HCT116 (cell line): Measurements from ENCODE around the gene METTL22. TPM values are rescaled to one million over a fixed set of nuclear protein-coding genes. Genes with fewer than 3 reads are reported as not detected.

Experiments used
- ATAC-seq: fragments of 200-7000 bp; cut with Tn5 transposase; 2 replicates; pipeline ENCODE4 v1.9.1; 2020; ENCODE audit warnings: mild to moderate bottlenecking, moderate library complexity
- BruUV-seq: library from RNA; stranded (reverse); fragments of 400-500 nt; replicated peaks from 2 replicates; lab custom pipeline; 2021; lab: Mats Ljungman, UMichigan
- CTCF ChIA-PET: fragments of 300-600 bp; sonication (Branson Sonifier 250); formaldehyde crosslinking; loops from one replicate; lab custom pipeline; 2021; ENCODE audit warnings: antibody characterized with exemption; lab: Charles Lee
- POLR2A ChIA-PET: fragments of 300-600, 350-600 bp; sonication (Branson Sonifier 250); formaldehyde crosslinking; loops from one replicate; lab custom pipeline; 2021; ENCODE audit warnings: antibody characterized with exemption; lab: Charles Lee
- RAD21 ChIA-PET, 2 experiments: fragments of 300-600 bp; sonication (Branson Sonifier 250); formaldehyde crosslinking; loops; one replicate each; lab custom pipeline; 2023; ENCODE audit warnings: low total read pairs in 2 of 2; ENCODE audit not compliant: uncharacterized antibody in 2 of 2, unreplicated experiment in 2 of 2, low non-redundant PET in 1 of 2; lab: Charles Lee
- DNase-seq: peaks from one replicate; pipeline ENCODE4 v3.0.0-alpha.2; 2010; ENCODE audit warnings: low read depth, low spot score
- H2AFZ ChIP-seq: fragments of 200-600 bp; shearing (Covaris generic), sonication (generic); 2 replicates; pipeline ENCODE4 v1.6.1; 2017; ENCODE audit warnings: low read depth, mixed run types, mixed read lengths, antibody characterized with exemption, low read length; ENCODE audit not compliant: poor library complexity, severe bottlenecking
- H3K27ac ChIP-seq: 2 replicates; pipeline ENCODE4 v1.5.1; 2012; ENCODE audit warnings: low read depth, low read length
- H3K27me3 ChIP-seq: fragments of 200-600 bp; sonication (generic); 2 replicates; pipeline ENCODE4 v1.6.1; 2016; ENCODE audit warnings: mixed run types, low read length, mixed read lengths; ENCODE audit not compliant: insufficient read depth
- H3K36me3 ChIP-seq, 2 experiments: fragments of 200-500 bp in 1 of 2; fragments of 200-600 bp in 1 of 2; sonication (Bioruptor generic) in 1 of 2; sonication (generic) in 1 of 2; 2 replicates each; pipeline versions ENCODE4 v1.5.1 to v1.6.1; 2014 to 2016; ENCODE audit warnings: low read length in 2 of 2, inconsistent platforms in 1 of 2, mixed read lengths in 1 of 2, mixed run types in 1 of 2; ENCODE audit not compliant: insufficient read depth in 2 of 2, control insufficient read depth in 1 of 2
- H3K4me1 ChIP-seq, 2 experiments: fragments of 200-600 bp in 1 of 2; sonication (generic) in 1 of 2; 2 replicates each; pipeline versions ENCODE4 v1.5.1 to v1.6.1; 2012 to 2017; ENCODE audit warnings: low read length in 2 of 2, inconsistent platforms in 1 of 2, mild to moderate bottlenecking in 1 of 2, mixed read lengths in 1 of 2, mixed run types in 1 of 2, moderate library complexity in 1 of 2; ENCODE audit not compliant: insufficient read depth in 2 of 2, control insufficient read depth in 1 of 2
- H3K4me2 ChIP-seq: fragments of 200-600 bp; sonication (generic); 2 replicates; pipeline ENCODE4 v1.6.1; 2017; ENCODE audit warnings: mixed run types, low read length, mixed read lengths
- H3K4me3 ChIP-seq, 2 experiments: fragments of 200-600 bp in 1 of 2; sonication (generic) in 1 of 2; replicated peaks in 1 of 2; 2 replicates each; pipeline ENCODE4 v1.5.1; 2011 to 2016; ENCODE audit warnings: low read length in 2 of 2, control low read depth in 1 of 2, low read depth in 1 of 2, mild to moderate bottlenecking in 1 of 2, mixed read lengths in 1 of 2, mixed run types in 1 of 2
- H3K79me2 ChIP-seq: fragments of 200-600 bp; sonication (generic); 2 replicates; pipeline ENCODE4 v1.6.1; 2017; ENCODE audit warnings: mild to moderate bottlenecking, mixed run types, low read length, moderate library complexity, mixed read lengths; ENCODE audit not compliant: insufficient read depth
- H3K9ac ChIP-seq: fragments of 200-600 bp; sonication (generic); 2 replicates; pipeline ENCODE4 v1.6.1; 2016; ENCODE audit warnings: low read length, mixed read lengths
- H3K9me2 ChIP-seq: fragments of 200-600 bp; sonication (generic), shearing (Covaris generic); 2 replicates; pipeline ENCODE4 v1.6.1; 2017; ENCODE audit warnings: mixed run types, mild to moderate bottlenecking, moderate library complexity; ENCODE audit not compliant: insufficient read depth
- H3K9me3 ChIP-seq, 2 experiments: fragments of 200-500 bp in 1 of 2; fragments of 200-600 bp in 1 of 2; sonication (Bioruptor generic) in 1 of 2; sonication (generic) in 1 of 2; 2 replicates each; pipeline ENCODE4 v1.6.1; 2014 to 2017; ENCODE audit warnings: low read length in 2 of 2, mixed read lengths in 2 of 2, inconsistent platforms in 1 of 2, low read depth in 1 of 2, mild to moderate bottlenecking in 1 of 2, mixed run types in 1 of 2, moderate library complexity in 1 of 2; ENCODE audit not compliant: control insufficient read depth in 1 of 2, insufficient read depth in 1 of 2
- H4K20me1 ChIP-seq: fragments of 200-600 bp; sonication (generic), shearing (Covaris generic); 2 replicates; pipeline ENCODE4 v1.6.1; 2017; ENCODE audit warnings: mixed run types, mild to moderate bottlenecking, moderate library complexity; ENCODE audit not compliant: insufficient read depth
- CEBPB ChIP-seq: IDR thresholded peaks from 2 replicates; pipeline ENCODE4 v1.6.1; 2012; ENCODE audit warnings: low read depth
- CTCF ChIP-seq, 3 experiments: fragments of 200-600 bp in 1 of 3; sonication (generic) in 1 of 3; IDR thresholded peaks in 2 of 3; conservative IDR thresholded peaks in 1 of 3; 2 replicates each; pipeline ENCODE4 v1.5.1; 2012 to 2017; ENCODE audit warnings: low read depth in 2 of 3, low read length in 2 of 3, antibody characterized with exemption in 1 of 3, borderline replicate concordance in 1 of 3, control low read depth in 1 of 3, mild to moderate bottlenecking in 1 of 3, mixed read lengths in 1 of 3, mixed run types in 1 of 3, moderate library complexity in 1 of 3; ENCODE audit not compliant: insufficient read depth in 1 of 3
- EGR1 ChIP-seq: IDR thresholded peaks from 2 replicates; pipeline ENCODE4 v1.6.1; 2012; ENCODE audit warnings: low read depth
- ELF1 ChIP-seq: IDR thresholded peaks from 2 replicates; pipeline ENCODE4 v1.6.1; 2012; ENCODE audit warnings: low read depth, borderline replicate concordance
- EZH2phosphoT487 ChIP-seq: fragments of 200-600 bp; IDR thresholded peaks from 2 replicates; pipeline ENCODE4 v1.6.1; 2018; ENCODE audit warnings: antibody characterized with exemption, borderline replicate concordance
- FOSL1 ChIP-seq: IDR thresholded peaks from 2 replicates; pipeline ENCODE4 v1.6.1; 2012; ENCODE audit warnings: low read depth
- JUND ChIP-seq: IDR thresholded peaks from 2 replicates; pipeline ENCODE4 v1.6.1; 2012
- MAX ChIP-seq: IDR thresholded peaks from 2 replicates; pipeline ENCODE4 v1.6.1; 2012
- RAD21 ChIP-seq: IDR thresholded peaks from 2 replicates; pipeline ENCODE4 v1.6.1; 2012; ENCODE audit warnings: low read depth, mild to moderate bottlenecking
- REST ChIP-seq: IDR thresholded peaks from 2 replicates; pipeline ENCODE4 v1.6.1; 2012; ENCODE audit warnings: low read depth
- SP1 ChIP-seq: IDR thresholded peaks from 2 replicates; pipeline ENCODE4 v1.6.1; 2012; ENCODE audit warnings: low read depth
- SRF ChIP-seq: IDR thresholded peaks from 2 replicates; pipeline ENCODE4 v1.6.1; 2012; ENCODE audit warnings: low read depth
- YY1 ChIP-seq: IDR thresholded peaks from 2 replicates; pipeline ENCODE4 v1.6.1; 2011; ENCODE audit warnings: low read length, low read depth, moderate library complexity, mild to moderate bottlenecking; ENCODE audit not compliant: insufficient replicate concordance; ENCODE audit errors: extremely low read depth
- ZBTB33 ChIP-seq: IDR thresholded peaks from 2 replicates; pipeline ENCODE4 v1.6.1; 2011; ENCODE audit warnings: mild to moderate bottlenecking, low read length, moderate library complexity; ENCODE audit not compliant: insufficient replicate concordance; ENCODE audit errors: extremely low read depth
- intact Hi-C: fragments of 100-400 bp; cut with micrococcal nuclease; formaldehyde crosslinking; loops from 2 replicates; pipeline ENCODE4 v1.10.0; 2022
- total RNA-seq: library from RNA; stranded (reverse); gene quantifications from one replicate; pipeline ENCODE4 v1.2.1, GENCODE V29; 2021; ENCODE audit not compliant: unreplicated experiment

Gene METTL22
- total RNA-seq, 1 experiment from 2014 or later, result 33.3 TPM

- Histone ChIP-seq H3K27me3 (peaks cover 5% of the 10 kb centered on the region; the same call in 1 of the 2 replicates), H3K4me1 (no peaks in the 10 kb centered on the region), H3K79me2 (no peaks in the 10 kb centered on the region), H4K20me1 (no peaks in the 10 kb centered on the region), H3K4me2 (no peak overlapping the region), H3K36me3 (no peaks in the 10 kb centered on the region), H3K9me2 (no peaks in the 10 kb centered on the region), H3K9me3 (no peaks in the 10 kb centered on the region), H3K27ac (no peak overlapping the region), H3K9ac (no peak overlapping the region), H3K4me3 (no peak overlapping the region), H2AFZ (no peak overlapping the region)
- intact Hi-C loops, result no loop called here
- ATAC-seq (no peak), DNase-seq (no peak)
- ChIA-PET CTCF (no interaction called here), POLR2A (no interaction called here), RAD21 (no interaction called here)
- BruUV-seq, result no TSS peak
- TF ChIP-seq ELF1 (no peak), SRF (no peak), CTCF (IDR thresholded peaks at IDR 0.05 in 2 of 3, conservative IDR thresholded peaks at IDR 0.05 in 1 of 3; ENCODE audit: borderline replicate concordance in 1 of 3, insufficient read depth in 1 of 3, low read depth in 2 of 3, low read length in 2 of 3) (no peak), RAD21 (no peak)
These were observed 30.7 kb upstream of the METTL22 start for GRCh38 chr16:8590811-8591210.

- no peak overlapping the region for H3K9ac ChIP-seq
- H3K36me3 ChIP-seq, result no peaks in the 10 kb centered on the region
- DNase-seq (no peak), ATAC-seq (no peak)
- H3K27ac ChIP-seq, result no peak overlapping the region
- CTCF ChIA-PET, result no interaction called here
- intact Hi-C loops, result no loop called here
- H2AFZ ChIP-seq, result no peak overlapping the region
- POLR2A ChIA-PET, result no interaction called here
- peaks cover 5% of the 10 kb centered on the region; the same call in 1 of the 2 replicates for H3K27me3 ChIP-seq
- H3K4me3 ChIP-seq, result no peak overlapping the region
- H3K9me2 ChIP-seq, result no peaks in the 10 kb centered on the region
- H3K4me2 ChIP-seq, result no peak overlapping the region
- H3K9me3 ChIP-seq, result no peaks in the 10 kb centered on the region
- H3K79me2 ChIP-seq, result no peaks in the 10 kb centered on the region
- no peaks in the 10 kb centered on the region for H3K4me1 ChIP-seq
- RAD21 ChIA-PET, result no interaction called here
- BruUV-seq, result no TSS peak
- no peaks in the 10 kb centered on the region for H4K20me1 ChIP-seq
- TF ChIP-seq EZH2phosphoT487, result no peak
- no peak for TF ChIP-seq SRF
- TF ChIP-seq ELF1, result no peak
- TF ChIP-seq YY1, result no peak
- no peak for TF ChIP-seq FOSL1
- no peak for TF ChIP-seq SP1
- no peak for TF ChIP-seq JUND
- no peak for TF ChIP-seq REST
- no peak for TF ChIP-seq EGR1
- TF ChIP-seq ZBTB33, result no peak
- no peak for TF ChIP-seq CEBPB
- no peak for TF ChIP-seq MAX
These were observed 30.0 kb upstream of the METTL22 start for GRCh38 chr16:8591451-8591850.
